T-helper 9 cell (primary cell): Measurements from ENCODE around the gene CZIB.
A peak's percentile ranks its signal among the peaks of the same experiment; 100 is the strongest.
"Not testable (repeated sequence)": the region's sequence is repeated elsewhere in the genome, so short reads cannot be mapped to it uniquely, and the experiment has no call there.

ENCODE experiments used
- DNase-seq: peaks from one replicate; pipeline ENCODE4 v3.0.0-alpha.2; 2020

CZIB gene

GRCh38 chr1:53238197-53239155, 18.0 kb upstream of the CZIB start, which contains the start of gene MAGOH:
Gene MAGOH (minus strand): TSS chr1:53238518. CDS start chr1:53238448, 70 bp downstream.
- DNase-seq: peak; percentile 92

- DNase-seq: no peak
Measured at GRCh38 chr1:53237638-53238037, 17.2 kb upstream of the CZIB start.

GRCh38 chr1:53220962-53221286, 490 bp upstream of the CZIB start:
- DNase-seq: no peak

- no peak for DNase-seq
Measured at GRCh38 chr1:53219711-53220110, 723 bp downstream of the CZIB start.

GRCh38 chr1:53218201-53218600, 2.2 kb downstream of the CZIB start:
- no peak for DNase-seq

GRCh38 chr1:53214376-53214940, 6.0 kb downstream of the CZIB start:
- no peak for DNase-seq

GRCh38 chr1:53210954-53211353, 9.5 kb downstream of the CZIB start:
- DNase-seq: no peak

GRCh38 chr1:53210352-53210751, 10.1 kb downstream of the CZIB start:
- no peak for DNase-seq

- DNase-seq: no peak
Measured at GRCh38 chr1:53207726-53208125, 12.7 kb downstream of the CZIB start.

- no peak for DNase-seq
Measured at GRCh38 chr1:53206735-53207379, 13.6 kb downstream of the CZIB start.

GRCh38 chr1:53206083-53206685, 14.2 kb downstream of the CZIB start:
- not testable (repeated sequence) for DNase-seq

- not testable (repeated sequence) for DNase-seq
Measured at GRCh38 chr1:53205496-53205895, 14.9 kb downstream of the CZIB start.

GRCh38 chr1:53203466-53203865, 17.0 kb downstream of the CZIB start:
- DNase-seq: no peak

- DNase-seq: no peak
Measured at GRCh38 chr1:53198241-53198651, 22.2 kb downstream of the CZIB start.

GRCh38 chr1:53197291-53198200, 22.9 kb downstream of the CZIB start:
- DNase-seq: no peak

GRCh38 chr1:53196485-53197290, 23.7 kb downstream of the CZIB start, which contains the start of gene CPT2:
Gene CPT2 (plus strand): TSS chr1:53196824. CDS start chr1:53196944, 120 bp downstream.
- DNase-seq: peak; percentile 84

GRCh38 chr1:53196017-53196484, 24.4 kb downstream of the CZIB start:
- no peak for DNase-seq

- no peak for DNase-seq
Measured at GRCh38 chr1:53195246-53196016, 25.0 kb downstream of the CZIB start.

GRCh38 chr1:53190210-53190611, 30.2 kb downstream of the CZIB start:
- DNase-seq: no peak

- no peak for DNase-seq
Measured at GRCh38 chr1:53189061-53189460, 31.4 kb downstream of the CZIB start.
